ENCODE results near the gene IRAK4.
A peak's percentile ranks its signal among the peaks of the same experiment; 100 is the strongest.

Gene IRAK4

GRCh38 chr12:43758728-43759563, at the start of gene IRAK4, which contains the start of gene PUS7L:
IRAK4 (plus strand) TSS chr12:43758951; CDS start chr12:43768112, 9,161 bp downstream.
PUS7L (minus strand) TSS chr12:43758790; CDS start chr12:43755245, 3,545 bp downstream.
- Histone ChIP-seq H3K9me3 (ENCODE audit: control insufficient read depth, low read length) (no peaks in the 10 kb centered on the region), H3K4me2 (ENCODE audit: low read length) (peak within 1 kb of the TSS; percentile 80), H3K4me1 (peaks cover 5% of the 10 kb centered on the region)

GRCh38 chr12:43711348-43711747, 47.4 kb upstream of the IRAK4 start:
- Histone ChIP-seq H3K4me2 (ENCODE audit: low read length) (no peak overlapping the region), H3K36me3 (ENCODE audit: control insufficient read depth, insufficient read depth, low read length) (no peaks in the 10 kb centered on the region), H3K4me3 (ENCODE audit: low read depth, low read length) (no peak overlapping the region), H3K4me1 (no peaks in the 10 kb centered on the region), H3K9ac (no peak overlapping the region), H3K79me2 (no peaks in the 10 kb centered on the region), H3K9me3 (ENCODE audit: control insufficient read depth, low read length) (no peaks in the 10 kb centered on the region), H2AFZ (no peak overlapping the region), H3K27ac (no peak overlapping the region), H3K27me3 (ENCODE audit: control insufficient read depth, insufficient read depth, low read length) (no peaks in the 10 kb centered on the region)
- TF ChIP-seq CTCF (IDR thresholded peaks at IDR 0.05), result no peak

More at GRCh38 chr12:43758728-43759563, at the start of gene IRAK4, which contains the start of gene PUS7L:
- Histone ChIP-seq H3K9ac (peak within 1 kb of the TSS; percentile 57), H3K27ac (peak within 1 kb of the TSS; percentile 95), H2AFZ (peak within 1 kb of the TSS; percentile 96), H3K27me3 (ENCODE audit: control insufficient read depth, insufficient read depth, low read length) (no peaks in the 10 kb centered on the region), H3K36me3 (ENCODE audit: control insufficient read depth, insufficient read depth, low read length) (no peaks in the 10 kb centered on the region), H3K79me2 (peaks cover 5% of the 10 kb centered on the region), H3K4me3 (ENCODE audit: low read depth, low read length) (peak within 1 kb of the TSS; percentile 94)
- peak; percentile 59 for TF ChIP-seq CTCF (IDR thresholded peaks at IDR 0.05)

- no peak overlapping the region for H3K4me2 ChIP-seq (ENCODE audit: low read length)
- no peaks in the 10 kb centered on the region for H3K9me3 ChIP-seq (ENCODE audit: control insufficient read depth, low read length)
- no peak overlapping the region for H3K27ac ChIP-seq
- H3K27me3 ChIP-seq (ENCODE audit: control insufficient read depth, insufficient read depth, low read length), result no peaks in the 10 kb centered on the region
- no peak overlapping the region for H3K4me3 ChIP-seq (ENCODE audit: low read depth, low read length)
- no peak overlapping the region for H2AFZ ChIP-seq
- no peak for TF ChIP-seq CTCF (IDR thresholded peaks at IDR 0.05)
- no peaks in the 10 kb centered on the region for H3K4me1 ChIP-seq
- H3K79me2 ChIP-seq, result no peaks in the 10 kb centered on the region
- no peaks in the 10 kb centered on the region for H3K36me3 ChIP-seq (ENCODE audit: control insufficient read depth, insufficient read depth, low read length)
- H3K9ac ChIP-seq, result no peak overlapping the region
These were observed 36.1 kb upstream of the IRAK4 start for GRCh38 chr12:43722621-43723020.

- no peaks in the 10 kb centered on the region for H3K36me3 ChIP-seq (ENCODE audit: control insufficient read depth, insufficient read depth, low read length)
- no peak overlapping the region for H3K9ac ChIP-seq
- H3K4me3 ChIP-seq (ENCODE audit: low read depth, low read length), result no peak overlapping the region
- H3K27ac ChIP-seq, result no peak overlapping the region
- H3K4me1 ChIP-seq, result no peaks in the 10 kb centered on the region
- no peaks in the 10 kb centered on the region for H3K79me2 ChIP-seq
- no peak overlapping the region for H2AFZ ChIP-seq
- no peak for TF ChIP-seq CTCF (IDR thresholded peaks at IDR 0.05)
- H3K4me2 ChIP-seq (ENCODE audit: low read length), result no peak overlapping the region
- H3K27me3 ChIP-seq (ENCODE audit: control insufficient read depth, insufficient read depth, low read length), result no peaks in the 10 kb centered on the region
- no peaks in the 10 kb centered on the region for H3K9me3 ChIP-seq (ENCODE audit: control insufficient read depth, low read length)
These were observed 35.6 kb upstream of the IRAK4 start for GRCh38 chr12:43723134-43723533.
